ENCODE measurements around the gene CHST1.

CHST1 gene

GRCh38 chr11:45606514-45607281 lies 58.7 kb downstream of the CHST1 start:
- DNase-seq (ENCODE audit: low read depth in 2 of 2): no peak

DNA sequence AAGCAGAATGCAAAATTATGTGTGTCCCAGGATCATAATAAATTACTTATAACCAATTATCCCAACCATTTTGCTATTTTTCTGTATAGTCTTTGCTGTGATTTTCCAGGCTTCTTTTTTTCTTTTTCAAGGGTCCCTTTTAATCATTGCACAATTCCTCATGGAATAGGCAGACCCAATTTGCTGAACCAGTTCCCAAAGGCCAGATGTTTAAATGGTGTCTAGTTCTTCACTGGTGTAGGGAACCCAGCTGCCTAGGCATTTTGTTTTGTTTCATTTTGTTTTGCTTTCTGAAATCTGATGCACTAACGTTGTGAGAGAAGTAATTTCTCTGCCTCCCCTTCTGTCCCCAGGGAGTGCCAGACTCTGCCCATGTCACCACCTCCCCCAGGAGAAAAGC lies 60.4 kb downstream of the CHST1 start:
- DNase-seq (ENCODE audit: low read depth in 2 of 2): no peak

DNA sequence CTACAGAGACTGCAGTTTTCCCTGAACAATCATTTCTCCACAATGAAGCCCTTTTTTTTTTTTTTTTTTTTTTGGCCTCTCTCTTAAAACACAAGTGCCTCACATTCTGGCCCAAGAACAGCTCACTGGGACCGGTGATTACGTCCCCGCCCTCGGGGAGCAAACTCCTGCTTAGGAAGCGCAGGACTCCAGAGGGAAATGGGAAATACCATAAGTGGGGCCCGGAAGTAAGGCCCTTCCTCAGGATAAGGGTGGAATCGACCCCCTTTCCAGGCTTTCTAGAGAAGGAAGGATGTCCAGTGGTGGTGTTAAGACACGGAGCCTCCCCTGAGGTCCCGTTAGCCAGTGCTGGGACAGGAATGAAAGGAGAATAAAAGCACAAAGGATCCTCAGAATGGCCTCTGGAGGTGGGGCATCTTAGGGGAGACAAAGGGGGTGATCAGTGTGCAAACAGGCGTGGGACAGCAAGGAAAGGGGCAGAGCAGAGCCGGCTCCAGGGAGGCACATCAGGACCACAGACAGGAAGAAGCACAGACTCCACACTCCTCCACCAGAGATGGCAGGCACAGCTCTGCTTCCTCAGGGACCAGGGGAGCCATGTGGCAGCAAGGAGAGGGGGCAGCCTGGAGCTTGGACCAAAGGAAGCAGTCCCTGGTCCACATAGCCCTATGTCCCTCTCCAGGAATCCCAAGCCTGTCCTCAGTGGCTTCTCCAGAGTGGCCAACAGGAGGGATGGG lies 61.3 kb downstream of the CHST1 start:
- no peak for DNase-seq (ENCODE audit: low read depth in 2 of 2)

GRCh38 chr11:45599161-45599943 lies 66.1 kb downstream of the CHST1 start:
- DNase-seq (ENCODE audit: low read depth in 2 of 2): no peak
